Measurements from ENCODE around the gene RNASE8.

Gene RNASE8

DNA sequence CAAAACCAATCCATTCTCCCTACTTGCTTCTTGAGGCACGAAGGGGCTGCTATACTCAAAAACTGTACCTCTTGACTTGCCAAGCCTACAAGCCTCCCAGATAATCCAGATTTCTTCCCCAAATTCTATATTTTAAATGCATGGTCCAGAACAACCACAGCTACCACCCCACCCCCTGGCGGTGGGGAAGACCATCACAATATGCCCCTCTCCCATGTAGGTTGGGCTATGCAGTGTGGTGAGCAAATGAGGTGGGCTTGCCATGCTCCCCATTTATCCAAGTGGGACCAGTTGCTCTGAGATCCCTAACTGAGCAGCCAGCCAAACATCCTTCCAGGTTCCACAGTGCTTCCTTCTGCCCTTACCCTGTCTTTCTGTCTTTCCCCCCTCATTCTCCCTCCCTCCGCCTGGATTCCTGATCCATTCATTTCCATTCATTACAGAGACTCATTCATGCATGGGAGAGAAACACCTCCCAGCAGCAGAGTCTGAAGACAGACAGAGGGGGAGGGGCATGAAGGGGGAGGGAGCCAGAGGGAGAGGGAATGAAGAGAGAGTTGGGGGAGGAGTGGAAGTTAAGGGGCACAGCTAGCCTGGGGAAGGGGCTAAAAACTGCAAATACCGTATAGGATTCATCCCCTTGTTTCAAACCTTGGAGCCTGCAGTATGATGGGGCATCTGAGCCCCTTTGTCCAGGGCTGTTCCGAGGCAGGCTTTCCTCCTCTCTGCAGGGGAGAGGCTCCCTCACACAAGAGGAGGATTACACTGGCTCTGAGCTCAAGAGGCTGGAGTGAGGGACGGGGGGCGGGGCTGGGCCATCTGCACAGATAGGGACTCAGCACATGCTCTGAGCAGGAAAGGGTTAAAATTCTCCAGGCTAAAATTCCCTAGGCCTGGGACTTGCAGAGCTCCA, 36.4 kb downstream of the RNASE8 start:
- peak; percentile 43 for DNase-seq

DNA sequence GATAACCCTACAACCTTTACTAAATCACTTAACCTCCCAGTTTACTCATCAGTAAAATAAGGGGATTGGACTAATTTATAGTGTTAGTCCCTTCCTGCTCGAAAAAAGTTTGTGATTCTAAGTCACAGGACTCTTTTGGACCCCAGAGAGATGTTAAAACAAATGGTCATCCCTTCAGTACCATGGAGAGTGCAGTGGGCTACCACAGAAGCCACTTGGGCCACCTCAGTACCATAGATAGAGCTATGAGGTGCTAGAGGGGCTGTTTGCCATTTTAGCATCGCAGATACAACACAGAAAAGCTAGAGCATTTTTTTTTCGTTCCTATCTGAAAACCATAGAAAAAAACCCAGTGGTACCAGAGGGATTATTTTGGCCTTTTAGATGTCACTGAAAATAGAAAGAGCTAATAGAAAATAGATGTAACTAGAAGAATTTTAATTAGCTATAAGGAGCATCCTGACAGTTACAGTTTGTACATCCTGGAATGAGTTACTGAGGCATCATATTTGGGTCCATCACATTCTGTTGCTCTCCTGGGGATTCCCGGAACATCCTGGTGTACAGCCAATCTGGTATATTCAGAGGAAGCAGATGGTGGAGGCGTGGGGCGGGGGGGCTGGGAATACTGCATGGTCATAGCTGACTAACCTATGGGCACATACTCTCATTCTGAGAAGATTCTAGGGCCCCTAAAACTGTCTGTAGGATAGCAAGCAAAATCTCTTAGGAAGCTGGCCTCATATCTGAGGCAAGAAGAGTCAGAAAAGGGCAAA, 38.0 kb downstream of the RNASE8 start:
- DNase-seq = no peak

GRCh38 chr14:21096438-21096837, 38.8 kb downstream of the RNASE8 start:
- no peak for DNase-seq

GRCh38 chr14:21096978-21097635, 39.5 kb downstream of the RNASE8 start:
- DNase-seq = no peak

- DNase-seq = peak; percentile 40
These were observed 40.0 kb downstream of the RNASE8 start for GRCh38 chr14:21097636-21098075.

DNA sequence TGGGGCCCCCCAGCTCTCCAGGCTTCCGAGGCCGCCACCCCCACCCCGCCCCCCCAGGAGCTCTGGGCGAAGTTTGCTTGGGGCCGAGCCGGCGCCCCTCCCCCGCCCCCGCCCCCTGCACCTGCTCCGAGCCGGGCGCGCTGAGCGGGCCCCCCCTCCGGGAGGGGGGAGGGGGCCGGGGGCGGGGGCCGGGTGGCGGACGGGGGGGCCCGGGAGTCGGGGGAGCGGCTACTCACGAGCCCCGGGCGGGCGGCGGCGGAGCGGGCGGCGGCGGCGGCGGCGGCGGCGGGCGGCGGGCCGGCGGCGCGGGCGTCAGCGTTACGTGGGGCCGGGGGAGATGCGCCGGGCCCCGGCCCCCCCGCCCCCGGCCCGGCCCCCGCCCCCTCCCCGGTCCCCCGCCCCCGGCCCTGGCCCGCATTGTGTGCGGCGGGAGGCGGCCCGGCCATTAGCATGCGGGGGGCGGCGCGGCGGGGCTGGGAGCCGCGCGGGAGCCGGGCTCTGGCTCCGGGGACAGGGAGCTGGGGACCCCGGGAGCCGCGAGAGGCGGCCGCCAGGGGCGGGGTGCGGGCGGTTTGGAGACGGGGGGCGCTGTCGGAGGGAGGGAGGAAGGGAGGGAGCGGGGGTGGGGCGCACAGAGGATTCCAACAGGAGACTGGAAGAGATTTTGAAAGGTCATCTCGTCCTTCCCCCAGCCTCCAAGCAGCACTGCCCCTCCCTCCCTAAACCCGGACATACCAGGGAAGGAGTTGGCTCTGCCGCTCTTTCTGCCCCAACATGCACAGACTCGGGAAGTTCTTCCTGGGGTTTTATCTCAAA, 40.7 kb downstream of the RNASE8 start, which contains the start of gene ZNF219:
Gene ZNF219, minus strand, starts transcription at position 580 of the 816 bp plus-strand sequence. CDS start 5,064 bp downstream, outside the sequence.
- peak; percentile 33 for DNase-seq

DNA sequence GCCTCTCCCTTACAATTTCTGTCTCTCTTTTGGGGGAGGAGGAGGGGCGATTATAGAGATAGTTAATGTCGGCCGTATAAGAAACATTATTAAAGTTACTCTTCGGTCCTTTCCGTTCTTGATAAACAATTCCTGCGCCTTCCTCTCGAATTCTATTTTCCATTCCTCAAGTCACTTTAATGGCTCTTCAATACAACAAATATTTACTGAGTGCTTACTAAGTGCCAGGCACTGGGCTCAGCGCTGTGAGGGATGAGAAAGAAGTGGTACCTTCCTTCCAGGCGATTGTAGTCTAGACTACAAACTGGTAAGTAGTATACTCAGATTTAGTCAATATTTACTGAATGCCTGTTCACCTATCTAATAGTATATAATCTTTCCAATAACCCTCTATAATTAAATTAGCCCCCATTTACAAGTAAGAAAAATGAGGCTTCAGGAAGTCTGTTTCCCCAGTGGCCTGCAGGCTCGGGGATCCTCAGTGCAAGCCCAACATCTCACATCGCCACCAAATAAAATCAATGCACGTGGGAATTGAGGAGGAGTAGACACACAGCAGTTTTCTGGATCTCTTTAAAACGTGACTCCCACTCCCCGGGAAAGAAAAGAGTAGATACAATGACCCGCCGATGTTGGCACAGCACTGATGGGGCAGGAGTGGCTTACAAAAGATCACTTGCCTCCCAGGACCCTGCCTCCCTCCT, 41.4 kb downstream of the RNASE8 start:
- no peak for DNase-seq

- DNase-seq = no peak
These were observed 42.0 kb downstream of the RNASE8 start for GRCh38 chr14:21099596-21099985.

DNA sequence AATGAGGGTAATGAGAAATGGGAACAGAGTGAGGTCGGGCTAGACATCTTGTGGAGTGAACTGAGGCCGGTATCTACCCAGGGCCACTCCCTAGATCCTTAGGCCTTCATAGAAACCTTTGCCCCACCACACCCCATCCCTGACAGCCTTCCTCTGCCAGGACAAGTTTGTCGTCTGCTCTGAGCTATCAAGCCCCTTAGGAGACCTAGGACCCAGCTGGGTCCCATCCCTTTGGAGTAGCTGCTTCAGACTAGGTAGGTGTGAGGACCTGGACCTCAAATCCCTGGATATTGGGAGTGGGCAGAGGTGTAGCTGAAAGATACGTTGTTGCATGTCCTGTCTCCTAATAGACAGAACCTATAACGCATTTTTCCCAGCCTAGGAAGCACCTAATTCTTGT, 43.3 kb downstream of the RNASE8 start, which contains the start of gene TMEM253:
Gene TMEM253, plus strand, starts transcription at position 136 of the 400 bp plus-strand sequence. CDS start 278 bp downstream, outside the sequence.
- DNase-seq = no peak

GRCh38 chr14:21101802-21102413, 44.3 kb downstream of the RNASE8 start:
- DNase-seq = no peak

DNA sequence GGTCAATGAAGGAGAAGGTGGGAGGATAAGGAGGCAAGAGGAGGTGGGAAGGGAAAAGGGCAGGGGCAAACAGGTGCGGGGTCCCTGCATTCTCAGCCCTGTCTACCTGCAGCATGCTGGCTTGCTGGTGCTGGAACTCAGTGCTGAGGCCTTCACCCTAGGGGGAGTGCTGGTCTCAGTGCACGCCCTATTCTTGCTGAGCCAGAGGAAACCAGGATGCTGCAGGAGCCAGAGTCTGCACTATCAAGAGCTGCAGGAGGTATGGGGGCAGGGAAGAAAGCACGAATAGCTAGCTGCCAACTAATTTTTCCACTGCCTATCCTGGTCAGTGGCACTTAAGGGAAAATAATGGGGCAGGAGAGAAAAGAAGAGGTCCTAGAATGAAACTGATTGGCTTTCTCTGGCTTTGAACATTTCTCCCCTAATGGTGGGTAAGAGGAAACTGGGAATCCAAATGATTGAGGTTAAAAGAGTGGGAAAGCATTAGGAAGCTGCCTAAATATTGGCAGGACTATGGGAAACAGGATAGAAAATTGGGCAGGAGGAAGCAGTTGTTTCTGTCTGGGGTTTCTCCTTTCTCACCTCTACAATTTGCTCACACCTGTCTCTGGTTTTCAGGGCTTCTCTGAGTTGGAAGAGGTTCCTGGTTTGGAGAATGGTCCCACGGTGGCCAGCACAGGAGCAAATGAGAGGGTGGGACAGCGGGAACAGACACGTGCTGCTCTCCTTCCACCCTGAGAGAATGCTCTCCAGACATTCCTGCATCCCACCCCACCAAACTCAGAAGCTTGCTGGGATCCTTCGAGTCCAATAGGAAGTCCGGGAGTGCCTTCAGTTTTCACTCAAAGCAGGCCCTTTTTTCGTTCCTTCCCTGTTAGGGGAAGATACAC, 45.1 kb downstream of the RNASE8 start:
- DNase-seq = no peak

- DNase-seq = no peak
These were observed 45.7 kb downstream of the RNASE8 start for GRCh38 chr14:21103411-21103709.

DNA sequence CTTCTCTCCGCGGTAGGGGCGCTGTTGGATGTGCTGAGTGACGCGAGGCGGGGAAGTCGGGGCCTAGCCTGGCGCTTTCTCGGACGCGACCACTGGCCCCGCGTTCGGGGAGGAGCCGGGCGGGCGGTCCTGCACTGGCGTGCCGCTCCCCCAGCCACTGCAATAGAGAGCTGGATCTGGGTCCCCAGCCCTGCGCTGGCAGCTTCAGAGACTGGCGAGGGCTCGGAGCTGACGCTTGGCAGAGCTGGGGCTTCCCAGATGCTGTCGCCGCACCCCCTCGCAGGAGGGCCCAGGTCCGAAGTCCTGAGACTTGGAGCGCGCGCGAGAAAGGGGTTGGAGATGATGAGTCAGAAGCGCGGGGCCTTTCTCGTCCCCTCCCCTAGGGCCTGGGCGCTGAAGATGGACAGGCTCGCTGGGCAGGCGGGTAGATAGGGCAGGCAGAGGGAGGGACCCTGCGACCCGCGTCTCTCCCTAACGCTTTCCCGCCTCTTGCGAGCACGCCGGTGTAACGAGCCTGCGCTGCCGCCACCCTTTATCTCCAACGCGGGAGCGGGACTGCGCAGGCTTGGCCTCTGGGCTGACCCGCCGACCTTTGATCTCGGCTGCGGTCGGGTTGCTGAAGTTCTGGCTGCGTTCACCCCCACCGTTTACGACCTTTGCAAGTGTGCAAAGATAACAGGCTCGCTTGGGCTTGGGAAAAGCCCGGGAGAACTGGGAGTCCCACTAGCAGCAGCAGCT, 46.3 kb downstream of the RNASE8 start:
- DNase-seq = peak; percentile 93

- peak; percentile 74 for DNase-seq
These were observed 46.9 kb downstream of the RNASE8 start for GRCh38 chr14:21104448-21105060.

DNA sequence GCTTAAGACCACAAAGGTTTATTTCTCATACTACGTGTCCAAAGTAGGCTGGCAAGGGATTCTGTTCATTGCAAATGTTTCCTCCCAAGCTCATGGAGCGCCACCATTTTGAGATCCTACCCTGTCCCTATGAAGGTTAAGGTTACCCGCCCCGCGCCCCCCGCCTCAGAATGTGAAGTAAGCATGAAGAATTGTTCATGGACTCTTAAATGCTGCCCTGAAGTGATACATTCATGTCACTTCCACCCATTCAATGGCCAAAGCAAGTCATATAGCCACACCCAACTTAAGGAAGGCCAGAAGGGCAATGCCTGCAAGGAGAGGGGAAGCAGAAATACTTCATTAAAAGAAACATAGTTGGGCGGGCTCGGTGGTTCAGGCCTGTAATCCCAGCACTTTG, 47.5 kb downstream of the RNASE8 start:
- DNase-seq = no peak

- DNase-seq = no peak
These were observed 48.5 kb downstream of the RNASE8 start for GRCh38 chr14:21106176-21106497.

GRCh38 chr14:21106498-21107282, 49.1 kb downstream of the RNASE8 start:
- DNase-seq = peak; percentile 71

DNA sequence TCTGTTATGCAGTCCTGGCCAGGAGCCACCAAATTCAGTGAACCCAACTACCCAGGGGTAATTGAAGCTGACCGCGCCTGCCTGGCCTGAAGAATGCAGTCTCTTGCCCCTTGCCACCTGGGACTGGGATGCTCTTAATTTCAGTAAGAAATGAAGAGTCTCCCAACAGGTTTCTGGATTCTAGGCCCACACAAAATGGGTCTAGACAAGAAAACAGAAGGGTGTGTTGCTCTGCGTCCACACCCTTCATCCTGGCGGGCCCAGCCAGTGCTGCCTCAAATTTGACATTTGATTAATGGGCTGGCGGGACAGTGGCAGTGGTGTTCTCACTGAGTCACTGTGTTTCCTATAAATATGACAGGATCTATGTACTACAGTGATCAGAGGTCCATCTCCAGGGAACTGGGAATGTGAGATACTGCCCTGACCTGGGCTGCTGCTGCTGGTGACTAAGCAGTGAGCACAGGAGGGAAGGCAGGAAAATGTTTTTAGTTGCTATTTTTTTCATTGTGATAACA, 49.7 kb downstream of the RNASE8 start:
- no peak for DNase-seq
